ENCODE data around the gene SMYD3.

SMYD3 gene

GRCh38 chr1:246306415-246307037, 200.6 kb downstream of the SMYD3 start:
- TF ChIP-seq POLR2AphosphoS5 (IDR thresholded peaks at IDR 0.05; ENCODE audit: low read depth, low read length) (no peak), FOXP2 (optimal IDR thresholded peaks at IDR 0.05; ENCODE audit: borderline replicate concordance, extremely low read depth, extremely low read length, insufficient read depth) (no peak), TAF1 (IDR thresholded peaks at IDR 0.05; ENCODE audit: borderline replicate concordance, insufficient read depth, low read length) (no peak), SIN3A (IDR thresholded peaks at IDR 0.05; ENCODE audit: borderline replicate concordance, insufficient read depth, low read length) (no peak), REST (IDR thresholded peaks at IDR 0.05; ENCODE audit: insufficient read depth in 1 of 2, low read depth in 2 of 2, low read length in 2 of 2) (no peak)

- no peak for TF ChIP-seq SIN3A (IDR thresholded peaks at IDR 0.05; ENCODE audit: borderline replicate concordance, insufficient read depth, low read length)
Observed at GRCh38 chr1:246304484-246305259, 202.4 kb downstream of the SMYD3 start.

- no peak for TF ChIP-seq TAF1 (IDR thresholded peaks at IDR 0.05; ENCODE audit: borderline replicate concordance, insufficient read depth, low read length)
- TF ChIP-seq FOXP2 (optimal IDR thresholded peaks at IDR 0.05; ENCODE audit: borderline replicate concordance, extremely low read depth, extremely low read length, insufficient read depth), result no peak
- no peak for TF ChIP-seq SIN3A (IDR thresholded peaks at IDR 0.05; ENCODE audit: borderline replicate concordance, insufficient read depth, low read length)
- TF ChIP-seq REST (IDR thresholded peaks at IDR 0.05; ENCODE audit: insufficient read depth in 1 of 2, low read depth in 2 of 2, low read length in 2 of 2), result no peak
- TF ChIP-seq POLR2AphosphoS5 (IDR thresholded peaks at IDR 0.05; ENCODE audit: low read depth, low read length), result no peak
Observed at GRCh38 chr1:246302711-246303317, 204.3 kb downstream of the SMYD3 start.

GRCh38 chr1:246302251-246302625, 204.8 kb downstream of the SMYD3 start:
- TF ChIP-seq SIN3A (IDR thresholded peaks at IDR 0.05; ENCODE audit: borderline replicate concordance, insufficient read depth, low read length), result no peak
- no peak for TF ChIP-seq TAF1 (IDR thresholded peaks at IDR 0.05; ENCODE audit: borderline replicate concordance, insufficient read depth, low read length)
- TF ChIP-seq REST (IDR thresholded peaks at IDR 0.05; ENCODE audit: insufficient read depth in 1 of 2, low read depth in 2 of 2, low read length in 2 of 2), result no peak
- TF ChIP-seq FOXP2 (optimal IDR thresholded peaks at IDR 0.05; ENCODE audit: borderline replicate concordance, extremely low read depth, extremely low read length, insufficient read depth), result no peak
- no peak for TF ChIP-seq POLR2AphosphoS5 (IDR thresholded peaks at IDR 0.05; ENCODE audit: low read depth, low read length)

GRCh38 chr1:246301553-246302250, 205.4 kb downstream of the SMYD3 start:
- TF ChIP-seq POLR2AphosphoS5 (IDR thresholded peaks at IDR 0.05; ENCODE audit: low read depth, low read length) (no peak), REST (IDR thresholded peaks at IDR 0.05; ENCODE audit: insufficient read depth in 1 of 2, low read depth in 2 of 2, low read length in 2 of 2) (no peak), SIN3A (IDR thresholded peaks at IDR 0.05; ENCODE audit: borderline replicate concordance, insufficient read depth, low read length) (no peak), FOXP2 (optimal IDR thresholded peaks at IDR 0.05; ENCODE audit: borderline replicate concordance, extremely low read depth, extremely low read length, insufficient read depth) (no peak), TAF1 (IDR thresholded peaks at IDR 0.05; ENCODE audit: borderline replicate concordance, insufficient read depth, low read length) (no peak)
